Stimulated activated effector memory CD8-positive, alpha-beta T cell treated with anti-CD3 and anti-CD28 coated beads, Interleukin-12 subunit alpha, Interleukin-12 subunit beta, amount 100 ng/mL, for 72 hours (primary cell): ENCODE measurements around the gene EXOSC2.
"Not testable (repeated sequence)": the region's sequence is repeated elsewhere in the genome, so short reads cannot be mapped to it uniquely, and the experiment has no call there.

Source experiments
- ATAC-seq: fragments of 150-1000 bp; cut with Tn5 transposase; 2 replicates; pipeline ENCODE4 v1.10.0; 2021
- DNase-seq, 2 donors: peaks; one replicate each; pipeline ENCODE4 v3.0.0; 2021 to 2022; ENCODE audit warnings: low spot score in 2 of 2
- H3K27ac Mint-ChIP-seq: one replicate; pipeline ENCODE4 v1.8.0; 2022; ENCODE audit warnings: mild to moderate bottlenecking, mixed read lengths
- H3K36me3 Mint-ChIP-seq: one replicate; pipeline ENCODE4 v1.8.0; 2022; ENCODE audit warnings: mild to moderate bottlenecking, mixed read lengths
- H3K4me1 Mint-ChIP-seq: one replicate; pipeline ENCODE4 v1.8.0; 2022; ENCODE audit warnings: mixed read lengths
- H3K4me3 Mint-ChIP-seq: one replicate; pipeline ENCODE4 v1.8.0; 2022; ENCODE audit warnings: mild to moderate bottlenecking, mixed read lengths
- H3K9me3 Mint-ChIP-seq: one replicate; pipeline ENCODE4 v1.8.0; 2022; ENCODE audit warnings: mixed read lengths

The EXOSC2 gene

GRCh38 chr9:130681769-130682420 is 11.7 kb upstream of the EXOSC2 start:
- Mint-ChIP-seq H3K9me3 (no peaks in the 10 kb centered on the region), H3K27ac (peak overlapping the region; percentile 77), H3K4me3 (peak overlapping the region; percentile 84), H3K4me1 (peaks cover 10% of the 10 kb centered on the region), H3K36me3 (no peaks in the 10 kb centered on the region)
- ATAC-seq: peak; percentile 49
- DNase-seq: peak in 1 of 2 donors; percentile 72

DNA sequence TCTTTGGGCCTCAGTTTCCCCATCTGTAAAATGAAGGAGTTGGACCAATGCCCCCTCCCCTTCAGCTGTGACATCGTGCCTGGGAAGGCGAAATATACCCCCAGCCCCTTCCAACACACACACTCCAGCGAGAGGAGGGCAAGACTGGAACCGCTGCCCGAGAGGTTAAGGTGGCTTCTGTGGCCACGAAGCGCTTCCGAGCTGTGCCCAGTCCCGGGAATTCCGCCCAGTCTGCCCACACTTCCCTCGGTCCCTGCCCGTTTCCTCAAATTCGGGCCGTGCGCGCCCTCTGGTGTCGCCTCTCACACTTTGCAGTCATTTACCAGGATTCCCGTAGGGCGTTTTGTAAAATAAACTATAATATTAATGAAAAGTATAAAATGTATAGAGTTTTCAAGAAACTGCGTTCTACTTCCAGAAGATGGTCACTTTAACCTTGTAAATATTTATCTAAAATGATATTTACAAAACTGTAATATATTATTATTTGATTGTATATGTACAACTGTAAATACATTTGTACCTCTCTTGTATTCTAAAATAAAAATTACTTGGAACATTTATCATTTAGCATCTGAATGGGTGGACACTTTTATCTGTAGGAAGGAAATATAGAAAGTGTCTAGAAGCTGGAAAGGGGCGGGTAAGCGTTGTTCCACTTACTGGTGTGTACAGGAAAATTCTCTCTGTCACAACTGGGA is 11.0 kb upstream of the EXOSC2 start:
- Mint-ChIP-seq H3K4me1 (peaks cover 10% of the 10 kb centered on the region), H3K9me3 (no peaks in the 10 kb centered on the region), H3K4me3 (peak overlapping the region; percentile 84), H3K36me3 (no peaks in the 10 kb centered on the region), H3K27ac (peak overlapping the region; percentile 77)
- ATAC-seq (no peak), DNase-seq (peak; percentile 38 to 70)

GRCh38 chr9:130685104-130685503 is 8.5 kb upstream of the EXOSC2 start:
- no peak overlapping the region for H3K4me3 Mint-ChIP-seq
- no peaks in the 10 kb centered on the region for H3K36me3 Mint-ChIP-seq
- peaks cover 10% of the 10 kb centered on the region for H3K4me1 Mint-ChIP-seq
- no peak overlapping the region for H3K27ac Mint-ChIP-seq
- DNase-seq (no peak), ATAC-seq (no peak)
- no peaks in the 10 kb centered on the region for H3K9me3 Mint-ChIP-seq

DNA sequence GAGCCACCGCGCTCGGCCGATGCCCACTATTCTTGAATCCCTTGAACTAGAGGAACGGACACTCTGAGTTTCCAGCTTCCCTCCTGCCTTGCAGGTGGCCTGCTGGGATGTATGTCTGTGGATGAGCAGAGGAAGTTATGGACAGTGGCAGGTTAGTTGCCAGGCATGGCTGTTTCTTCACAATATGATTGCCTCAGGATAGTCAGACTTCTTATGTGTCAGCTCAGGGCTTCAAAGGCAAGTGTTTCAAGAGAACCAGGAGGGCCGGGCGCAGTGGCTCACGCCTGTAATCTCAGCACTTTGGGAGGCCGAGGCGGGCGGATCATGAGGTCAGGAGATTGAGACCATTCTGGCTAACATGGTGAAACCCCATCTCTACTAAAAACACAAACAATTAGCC is 7.6 kb upstream of the EXOSC2 start:
- DNase-seq, H3K27ac Mint-ChIP-seq: not testable (repeated sequence)

DNA sequence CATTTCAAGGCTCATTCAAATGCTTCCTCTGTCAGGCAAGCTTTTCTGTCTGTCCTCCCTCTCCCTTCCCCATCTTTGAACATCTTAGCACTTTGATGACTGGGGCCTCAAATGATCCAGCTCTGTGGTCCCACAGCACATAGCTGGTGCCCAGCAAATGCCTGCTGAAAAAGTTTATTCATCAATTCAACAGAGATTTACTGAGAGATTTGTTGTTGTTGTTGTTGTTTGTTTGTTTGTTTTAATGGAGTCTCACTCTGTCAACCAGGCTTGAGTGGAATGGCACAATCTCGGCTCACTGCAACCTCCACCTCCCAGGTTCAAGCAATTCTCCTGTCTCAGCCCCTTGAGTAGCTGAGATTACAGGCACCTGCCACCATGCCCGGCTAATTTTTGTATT is 6.0 kb upstream of the EXOSC2 start:
- Mint-ChIP-seq H3K36me3 (no peaks in the 10 kb centered on the region), H3K4me1 (peaks cover 8% of the 10 kb centered on the region), H3K27ac (no peak overlapping the region), H3K9me3 (no peaks in the 10 kb centered on the region), H3K4me3 (no peak overlapping the region)
- DNase-seq (no peak), ATAC-seq (no peak)

More for the DNA sequence above, 7.6 kb upstream of the EXOSC2 start:
- not testable (repeated sequence) for H3K9me3 Mint-ChIP-seq, ATAC-seq, H3K36me3 Mint-ChIP-seq, H3K4me3 Mint-ChIP-seq
- peaks cover 15% of the 10 kb centered on the region for H3K4me1 Mint-ChIP-seq

DNA sequence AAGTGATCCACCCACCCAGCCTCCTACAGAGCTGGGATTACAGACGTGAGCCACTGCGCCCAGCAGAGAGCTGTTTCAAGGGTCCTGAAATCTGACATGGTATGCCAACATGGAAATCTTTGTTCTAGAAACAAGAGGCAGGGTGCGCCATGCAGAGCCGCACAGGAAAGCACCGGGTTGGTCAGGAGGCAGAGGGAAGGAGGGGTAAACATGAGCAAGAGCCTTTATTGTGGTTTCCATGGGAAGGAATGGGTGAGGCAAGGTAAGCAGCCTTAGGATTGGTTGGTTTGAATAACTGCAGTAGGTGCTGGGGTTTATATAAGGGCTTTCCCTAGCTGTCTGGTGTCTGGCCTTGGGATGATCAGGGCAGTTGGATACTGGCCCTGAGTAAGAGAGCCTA is 5.5 kb upstream of the EXOSC2 start:
- peaks cover 11% of the 10 kb centered on the region for H3K4me1 Mint-ChIP-seq
- DNase-seq: no peak
- no peak overlapping the region for H3K27ac Mint-ChIP-seq
- H3K4me3 Mint-ChIP-seq: no peak overlapping the region
- H3K36me3 Mint-ChIP-seq: no peaks in the 10 kb centered on the region
- ATAC-seq: no peak
- no peaks in the 10 kb centered on the region for H3K9me3 Mint-ChIP-seq

DNA sequence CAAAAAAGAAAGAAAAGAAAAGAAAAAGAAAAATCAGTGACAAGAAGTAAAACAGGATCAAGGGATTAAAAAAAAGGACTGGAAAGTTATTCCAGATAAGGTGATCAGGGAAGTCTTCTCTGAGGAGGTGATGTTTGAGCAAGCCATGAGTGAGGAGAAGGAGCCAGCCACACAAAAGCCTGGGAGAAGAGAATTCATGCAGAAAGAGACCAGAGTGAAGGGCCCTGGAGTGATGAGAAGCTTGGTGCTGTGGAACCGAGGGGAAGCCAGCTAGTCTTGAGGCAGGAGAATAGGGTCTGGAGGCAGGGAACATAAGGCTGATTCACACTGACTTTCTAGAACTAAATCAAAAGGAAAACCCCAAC is 4.0 kb upstream of the EXOSC2 start:
- DNase-seq (no peak), ATAC-seq (no peak)
- Mint-ChIP-seq H3K9me3 (no peaks in the 10 kb centered on the region), H3K36me3 (peaks cover 9% of the 10 kb centered on the region), H3K4me1 (peaks cover 16% of the 10 kb centered on the region), H3K27ac (no peak overlapping the region), H3K4me3 (no peak overlapping the region)

DNA sequence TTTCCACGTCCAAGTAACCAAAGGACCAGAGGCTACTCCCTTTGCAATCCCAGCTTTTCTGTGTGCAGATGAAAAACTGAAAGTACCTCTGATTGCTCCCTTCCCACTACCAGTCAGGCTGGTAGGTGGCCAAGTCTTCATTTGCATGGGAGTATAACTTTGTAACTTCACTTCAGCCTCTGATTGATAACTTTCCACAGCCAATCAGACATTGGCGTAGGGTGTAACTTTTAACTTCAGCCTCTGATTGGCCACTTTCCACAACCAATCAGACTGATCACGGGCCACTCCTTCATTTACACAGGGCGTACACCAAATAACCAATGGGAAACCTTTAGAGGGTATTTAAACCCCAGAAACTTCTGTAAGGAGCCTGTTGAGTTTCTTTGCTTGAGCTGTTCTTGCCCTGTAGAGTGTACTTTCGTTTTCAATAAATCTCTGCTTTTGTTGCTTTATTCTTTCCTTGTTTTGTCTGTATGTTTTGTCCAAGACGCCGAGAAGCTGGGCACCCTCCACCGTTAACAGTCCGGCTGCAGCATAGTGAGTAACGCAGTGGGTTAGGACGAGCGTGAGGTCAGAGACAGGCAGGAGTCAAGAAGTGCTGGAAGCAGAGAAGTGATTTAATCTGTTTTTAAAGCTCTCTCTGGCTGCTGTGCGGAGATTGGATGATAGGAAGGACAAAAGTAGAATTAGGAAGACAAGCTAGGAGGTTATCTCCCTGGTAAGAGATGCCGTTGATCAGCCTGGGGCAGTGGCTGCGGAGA is 3.5 kb upstream of the EXOSC2 start:
- ATAC-seq (no peak), DNase-seq (no peak)
- H3K4me3 Mint-ChIP-seq: no peak overlapping the region
- no peaks in the 10 kb centered on the region for H3K9me3 Mint-ChIP-seq
- H3K4me1 Mint-ChIP-seq: peaks cover 21% of the 10 kb centered on the region
- H3K36me3 Mint-ChIP-seq: peaks cover 15% of the 10 kb centered on the region
- no peak overlapping the region for H3K27ac Mint-ChIP-seq

GRCh38 chr9:130692321-130692720 is 1.3 kb upstream of the EXOSC2 start:
- H3K9me3 Mint-ChIP-seq: no peaks in the 10 kb centered on the region
- H3K27ac Mint-ChIP-seq: no peak overlapping the region
- H3K4me1 Mint-ChIP-seq: peaks cover 40% of the 10 kb centered on the region
- ATAC-seq (no peak), DNase-seq (no peak)
- H3K4me3 Mint-ChIP-seq: peak overlapping the region; percentile 95
- H3K36me3 Mint-ChIP-seq: peaks cover 37% of the 10 kb centered on the region

GRCh38 chr9:130693101-130693425 is 517 bp upstream of the EXOSC2 start:
- DNase-seq: no peak
- H3K27ac Mint-ChIP-seq: peak overlapping the region; percentile 95
- no peaks in the 10 kb centered on the region for H3K9me3 Mint-ChIP-seq
- peaks cover 45% of the 10 kb centered on the region for H3K36me3 Mint-ChIP-seq
- no peak for ATAC-seq
- peak overlapping the region; percentile 95 for H3K4me3 Mint-ChIP-seq
- H3K4me1 Mint-ChIP-seq: peaks cover 43% of the 10 kb centered on the region

DNA sequence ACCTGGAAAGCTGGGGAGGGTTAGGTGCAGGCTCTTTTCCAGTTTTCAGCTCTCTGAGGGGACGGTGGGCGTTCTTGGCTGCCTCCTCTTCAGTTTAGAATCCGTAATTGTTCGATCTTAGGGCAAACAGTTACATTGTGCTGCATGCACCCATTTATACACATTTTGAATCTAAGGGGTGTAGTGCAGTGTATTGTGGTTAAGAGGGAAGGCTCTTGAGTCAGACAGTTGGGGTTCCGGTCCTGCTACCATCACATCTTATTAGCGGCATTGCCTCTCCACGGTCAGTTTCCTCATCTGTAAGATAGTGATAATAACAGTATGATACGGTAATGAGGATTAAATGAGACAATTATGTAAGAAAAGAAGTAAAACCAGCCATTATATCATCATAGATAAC is 625 bp downstream of the EXOSC2 start:
- Mint-ChIP-seq H3K9me3 (no peaks in the 10 kb centered on the region), H3K4me3 (peak overlapping the region; percentile 95), H3K36me3 (peaks cover 56% of the 10 kb centered on the region), H3K27ac (peak overlapping the region; percentile 95), H3K4me1 (peaks cover 50% of the 10 kb centered on the region)
- peak; percentile 53 for ATAC-seq
- DNase-seq: no peak

GRCh38 chr9:130696139-130696650 is 2.6 kb downstream of the EXOSC2 start:
- Mint-ChIP-seq H3K9me3 (no peaks in the 10 kb centered on the region), H3K27ac (peak overlapping the region; percentile 54), H3K4me3 (peak overlapping the region; percentile 95), H3K4me1 (peaks cover 45% of the 10 kb centered on the region), H3K36me3 (peaks cover 76% of the 10 kb centered on the region)
- ATAC-seq (no peak), DNase-seq (no peak)

DNA sequence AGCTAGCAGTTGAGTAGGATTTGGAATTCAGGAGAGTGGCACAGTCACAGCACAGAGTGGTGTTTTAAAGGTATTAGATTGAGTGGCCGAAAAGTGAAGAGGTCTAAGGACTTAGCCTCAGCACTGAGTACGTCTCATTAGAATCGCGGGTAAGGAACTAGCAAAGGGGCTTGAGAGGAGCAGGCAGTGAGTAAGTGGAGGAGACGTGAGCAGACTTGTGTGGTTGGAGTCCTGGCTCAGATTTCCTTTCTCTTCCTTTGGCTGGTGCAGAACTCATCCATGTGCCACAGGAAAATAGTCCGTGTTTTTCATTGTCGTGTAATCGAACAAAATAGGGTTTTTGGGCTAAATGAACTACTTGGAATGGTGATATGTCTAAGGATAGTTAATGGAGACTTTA is 3.4 kb downstream of the EXOSC2 start:
- no peak for DNase-seq
- Mint-ChIP-seq H3K36me3 (peaks cover 84% of the 10 kb centered on the region), H3K4me3 (no peak overlapping the region), H3K4me1 (peaks cover 45% of the 10 kb centered on the region), H3K9me3 (no peaks in the 10 kb centered on the region), H3K27ac (peak overlapping the region; percentile 54)
- no peak for ATAC-seq

DNA sequence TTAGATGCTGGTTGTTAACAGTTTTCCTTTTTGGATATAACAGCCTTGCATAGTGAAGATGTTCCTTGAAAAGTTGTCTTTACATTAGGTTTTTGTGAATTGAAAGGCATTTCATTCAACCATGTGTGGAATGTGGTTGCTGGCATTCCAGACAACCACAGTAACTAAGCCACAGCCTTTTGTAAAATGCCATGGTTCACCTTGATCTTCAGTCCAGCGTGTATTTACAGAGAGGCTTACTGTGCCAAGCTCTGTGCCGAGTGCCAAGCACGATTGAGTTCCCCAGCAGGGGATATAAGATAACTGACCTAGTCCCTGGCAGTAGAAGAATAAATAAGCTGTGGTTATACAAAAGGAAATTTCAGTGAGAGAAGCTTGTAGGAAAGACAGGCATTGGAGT is 4.9 kb downstream of the EXOSC2 start:
- H3K27ac Mint-ChIP-seq: peak overlapping the region; percentile 1
- H3K4me3 Mint-ChIP-seq: no peak overlapping the region
- ATAC-seq: no peak
- no peak for DNase-seq
- H3K36me3 Mint-ChIP-seq: peaks cover 99% of the 10 kb centered on the region
- peaks cover 41% of the 10 kb centered on the region for H3K4me1 Mint-ChIP-seq
- no peaks in the 10 kb centered on the region for H3K9me3 Mint-ChIP-seq

- no peak for DNase-seq
- H3K4me1 Mint-ChIP-seq: peaks cover 40% of the 10 kb centered on the region
- ATAC-seq: no peak
- no peaks in the 10 kb centered on the region for H3K9me3 Mint-ChIP-seq
- peaks cover 100% of the 10 kb centered on the region for H3K36me3 Mint-ChIP-seq
- peak overlapping the region; percentile 1 for H3K27ac Mint-ChIP-seq
- H3K4me3 Mint-ChIP-seq: no peak overlapping the region
Observed at GRCh38 chr9:130699047-130699446, 5.5 kb downstream of the EXOSC2 start.
